A673 (cell line): ENCODE data around the gene FHIT. TPM values are rescaled to one million over a fixed set of nuclear protein-coding genes. Genes with fewer than 3 reads are reported as not detected.

Experiments
- BruUV-seq: library from RNA; stranded (reverse); fragments of 400-500 nt; replicated peaks from 2 replicates; lab custom pipeline; 2021; lab: Mats Ljungman, UMichigan
- CTCF ChIA-PET: fragments of 300-600 bp; sonication (Branson Sonifier 250); formaldehyde crosslinking; loops from one replicate; lab custom pipeline; 2022; ENCODE audit warnings: antibody characterized with exemption; lab: Charles Lee
- POLR2A ChIA-PET: fragments of 300-600 bp; sonication (Branson Sonifier 250); formaldehyde crosslinking; loops from one replicate; lab custom pipeline; 2022; ENCODE audit warnings: antibody characterized with exemption; ENCODE audit not compliant: low non-redundant PET; lab: Charles Lee
- DNase-seq: peaks from one replicate; pipeline ENCODE4 v3.0.0-alpha.2; 2015; ENCODE audit warnings: low spot score
- H3K27ac ChIP-seq: fragments of 200-600 bp; sonication (generic); 2 replicates; pipeline ENCODE4 v1.5.1; 2016; ENCODE audit warnings: mixed run types, low read depth, mild to moderate bottlenecking, mixed read lengths, antibody characterized with exemption, low read length; ENCODE audit not compliant: poor library complexity, severe bottlenecking
- H3K27me3 ChIP-seq: fragments of 200-600 bp; sonication (generic); replicated peaks from 2 replicates; pipeline ENCODE4 v1.6.1; 2017; ENCODE audit warnings: mixed run types, low read depth, mild to moderate bottlenecking, mixed read lengths, antibody characterized with exemption, low read length; ENCODE audit not compliant: insufficient read depth, poor library complexity
- H3K36me3 ChIP-seq: fragments of 200-600 bp; sonication (generic); 2 replicates; pipeline ENCODE4 v1.6.1; 2016; ENCODE audit warnings: mixed run types, mild to moderate bottlenecking, mixed read lengths, antibody characterized with exemption, low read length; ENCODE audit not compliant: insufficient read depth, poor library complexity, severe bottlenecking
- H3K4me1 ChIP-seq: fragments of 200-600 bp; sonication (generic); 2 replicates; pipeline ENCODE4 v1.6.1; 2017; ENCODE audit warnings: mixed run types, mild to moderate bottlenecking, mixed read lengths, antibody characterized with exemption, low read length; ENCODE audit not compliant: insufficient read depth, poor library complexity, severe bottlenecking
- H3K4me3 ChIP-seq: fragments of 200-600 bp; sonication (generic); 2 replicates; pipeline ENCODE4 v1.5.1; 2016; ENCODE audit warnings: low read depth, mixed run types, mild to moderate bottlenecking, mixed read lengths, low read length; ENCODE audit not compliant: poor library complexity, severe bottlenecking
- H3K9me3 ChIP-seq: fragments of 200-600 bp; sonication (generic); 2 replicates; pipeline ENCODE4 v1.6.1; 2016; ENCODE audit warnings: mixed run types, low read depth, mild to moderate bottlenecking, mixed read lengths, antibody characterized with exemption, low read length; ENCODE audit not compliant: poor library complexity, severe bottlenecking
- EZH2 ChIP-seq: fragments of 200-600 bp; sonication (generic); IDR thresholded peaks from 2 replicates; pipeline ENCODE4 v1.6.1; 2017; ENCODE audit warnings: borderline replicate concordance, low read depth, mild to moderate bottlenecking, mixed read lengths, antibody characterized with exemption, low read length; ENCODE audit not compliant: poor library complexity, severe bottlenecking
- intact Hi-C: fragments of 100-400 bp; cut with micrococcal nuclease; formaldehyde crosslinking; loops from one replicate; pipeline ENCODE4 v1.10.0; 2022; ENCODE audit not compliant: unreplicated experiment
- total RNA-seq: library from RNA; stranded (reverse); gene quantifications from 2 replicates; pipeline ENCODE4 v1.2.3, GENCODE V29; 2021
- TF ChIP-seq, protein P1 (sequence below): fragments of 300-800, 200-600 bp; sonication (generic); conservative IDR thresholded peaks from 2 replicates; pipeline ENCODE4 v1.5.1; 2017; ENCODE audit warnings: low read depth, mild to moderate bottlenecking, antibody characterized with exemption, low read length, moderate library complexity, mixed read lengths

The FHIT gene
- total RNA-seq, 1 experiment from 2014 or later = not detected

DNA sequence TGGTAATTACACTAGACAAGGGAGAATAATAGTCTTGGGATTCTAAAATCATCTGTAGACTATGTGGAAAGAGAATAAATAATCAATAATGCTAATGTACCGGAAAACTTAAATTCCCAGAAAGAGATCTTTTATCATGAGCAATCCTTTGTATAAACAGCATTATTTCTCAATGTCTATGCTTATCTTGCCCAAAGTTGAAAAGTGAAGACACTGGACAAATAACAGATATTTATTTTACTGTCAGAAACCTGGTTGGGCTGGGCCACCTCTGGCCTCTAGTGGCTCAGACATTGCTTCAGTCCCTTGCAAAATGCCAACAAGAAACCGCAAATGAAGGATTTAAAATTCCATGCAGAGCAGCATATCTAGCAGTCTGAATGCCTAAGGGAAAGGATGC, 409.9 kb downstream of the FHIT start:
- Histone ChIP-seq H3K27ac (no peak overlapping the region), H3K4me3 (no peak overlapping the region), H3K4me1 (no peaks in the 10 kb centered on the region), H3K36me3 (no peaks in the 10 kb centered on the region), H3K9me3 (no peaks in the 10 kb centered on the region), H3K27me3 (no peaks in the 10 kb centered on the region)
- POLR2A ChIA-PET = no interaction called here
- no peak for TF ChIP-seq EZH2
- TF ChIP-seq, protein P1, sequence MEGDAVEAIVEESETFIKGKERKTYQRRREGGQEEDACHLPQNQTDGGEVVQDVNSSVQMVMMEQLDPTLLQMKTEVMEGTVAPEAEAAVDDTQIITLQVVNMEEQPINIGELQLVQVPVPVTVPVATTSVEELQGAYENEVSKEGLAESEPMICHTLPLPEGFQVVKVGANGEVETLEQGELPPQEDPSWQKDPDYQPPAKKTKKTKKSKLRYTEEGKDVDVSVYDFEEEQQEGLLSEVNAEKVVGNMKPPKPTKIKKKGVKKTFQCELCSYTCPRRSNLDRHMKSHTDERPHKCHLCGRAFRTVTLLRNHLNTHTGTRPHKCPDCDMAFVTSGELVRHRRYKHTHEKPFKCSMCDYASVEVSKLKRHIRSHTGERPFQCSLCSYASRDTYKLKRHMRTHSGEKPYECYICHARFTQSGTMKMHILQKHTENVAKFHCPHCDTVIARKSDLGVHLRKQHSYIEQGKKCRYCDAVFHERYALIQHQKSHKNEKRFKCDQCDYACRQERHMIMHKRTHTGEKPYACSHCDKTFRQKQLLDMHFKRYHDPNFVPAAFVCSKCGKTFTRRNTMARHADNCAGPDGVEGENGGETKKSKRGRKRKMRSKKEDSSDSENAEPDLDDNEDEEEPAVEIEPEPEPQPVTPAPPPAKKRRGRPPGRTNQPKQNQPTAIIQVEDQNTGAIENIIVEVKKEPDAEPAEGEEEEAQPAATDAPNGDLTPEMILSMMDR = no peak
- DNase-seq = no peak
- no TSS peak for BruUV-seq
- CTCF ChIA-PET = no interaction called here
- intact Hi-C loops = no loop called here

DNA sequence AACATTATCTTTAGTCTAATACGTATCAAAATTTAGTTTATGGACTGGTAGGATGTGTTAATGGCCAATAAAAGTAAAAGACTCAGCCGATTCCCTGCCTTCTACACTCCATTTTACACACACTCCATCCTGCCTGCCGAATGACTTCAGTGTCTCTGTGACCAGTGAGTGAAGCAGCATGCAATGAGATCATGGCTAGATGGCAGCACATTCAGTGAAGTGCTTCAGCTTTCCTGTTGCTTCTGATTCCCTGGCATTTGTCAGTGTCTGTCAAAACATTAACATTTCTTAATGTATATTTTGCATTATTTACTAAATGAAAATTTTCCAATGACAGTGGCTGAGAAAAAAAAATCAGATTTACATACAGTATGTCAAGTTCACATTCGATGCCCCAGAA, 412.0 kb downstream of the FHIT start:
- DNase-seq = no peak
- CTCF ChIA-PET = no interaction called here
- Histone ChIP-seq H3K27me3 (no peaks in the 10 kb centered on the region), H3K36me3 (no peaks in the 10 kb centered on the region), H3K27ac (no peak overlapping the region), H3K9me3 (no peaks in the 10 kb centered on the region), H3K4me3 (no peak overlapping the region), H3K4me1 (no peaks in the 10 kb centered on the region)
- TF ChIP-seq EZH2 = no peak
- TF ChIP-seq, protein P1 = no peak
- POLR2A ChIA-PET = no interaction called here
- BruUV-seq = no TSS peak
- intact Hi-C loops = no loop called here

DNA sequence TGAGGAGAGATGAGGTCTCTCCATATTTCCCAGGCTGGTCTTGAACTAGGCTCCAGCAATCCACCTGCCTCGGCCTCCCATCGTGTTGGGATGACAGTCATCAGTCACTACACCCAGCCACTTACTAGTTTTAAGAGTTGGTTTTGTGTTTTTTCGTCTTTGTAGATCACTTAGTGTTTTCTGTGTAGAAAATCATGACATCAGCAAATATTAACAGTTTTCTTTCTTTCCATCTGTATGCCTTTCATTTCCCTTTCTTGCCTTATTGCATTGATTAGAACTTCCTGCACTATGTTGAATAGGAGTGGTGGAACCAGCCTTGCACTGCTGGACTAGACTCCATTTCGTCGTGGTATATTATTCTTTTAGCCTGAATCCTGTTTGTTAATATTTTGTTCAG, 415.5 kb downstream of the FHIT start:
- POLR2A ChIA-PET = no interaction called here
- Histone ChIP-seq H3K36me3 (no peaks in the 10 kb centered on the region), H3K4me1 (no peaks in the 10 kb centered on the region), H3K4me3 (no peak overlapping the region), H3K9me3 (no peaks in the 10 kb centered on the region), H3K27me3 (no peaks in the 10 kb centered on the region), H3K27ac (no peak overlapping the region)
- CTCF ChIA-PET = no interaction called here
- BruUV-seq = no TSS peak
- intact Hi-C loops = no loop called here
- no peak for TF ChIP-seq EZH2
- TF ChIP-seq, protein P1 = no peak
- DNase-seq = no peak
